Loucy (cell line): ENCODE data around the gene ZGRF1.

Experiments
- CTCF ChIP-seq: fragments of 200-600 bp; sonication (generic); conservative IDR thresholded peaks from 2 replicates; pipeline ENCODE4 v1.5.1; 2014; ENCODE audit warnings: mild to moderate bottlenecking, antibody characterized with exemption, low read length
- EZH2phosphoT487 ChIP-seq: fragments of 200-600 bp; IDR thresholded peaks from 2 replicates; pipeline ENCODE4 v1.6.1; 2018; ENCODE audit warnings: antibody characterized with exemption, mild to moderate bottlenecking, moderate library complexity, borderline replicate concordance

GRCh38 chr4:112626228-112626627, 10.5 kb downstream of the ZGRF1 start:
- no peak for TF ChIP-seq CTCF
- no peak for TF ChIP-seq EZH2phosphoT487
